Measurements from ENCODE around the gene C9orf43.
A peak's percentile ranks its signal among the peaks of the same experiment; 100 is the strongest.

Gene C9orf43

DNA sequence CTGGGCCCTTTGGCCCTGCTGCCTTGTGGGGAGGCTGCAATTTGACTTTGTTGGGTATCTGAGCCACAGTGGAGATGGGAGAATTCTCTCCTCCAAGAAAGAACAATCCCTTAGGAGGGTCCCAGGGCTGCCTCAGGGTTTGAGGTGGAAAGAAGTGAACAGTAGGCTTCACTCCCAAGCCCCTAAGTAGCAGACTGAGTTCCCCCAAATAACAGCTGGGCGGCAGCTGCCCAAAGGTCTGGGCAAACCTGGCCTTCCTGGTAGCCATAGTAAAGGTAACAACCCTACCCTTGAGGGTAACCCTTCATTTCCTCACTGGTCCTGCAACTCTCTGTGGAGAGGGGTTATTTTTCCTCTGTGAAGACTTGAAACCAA, 53.7 kb downstream of the C9orf43 start:
- peaks cover 4% of the 10 kb centered on the region for H3K9me3 Mint-ChIP-seq
- ATAC-seq, result no peak
- no peaks in the 10 kb centered on the region for H3K36me3 Mint-ChIP-seq
- H3K4me3 Mint-ChIP-seq, result no peak overlapping the region
- H3K4me1 Mint-ChIP-seq, result no peaks in the 10 kb centered on the region
- no peak overlapping the region for H3K27ac Mint-ChIP-seq
- H3K27me3 Mint-ChIP-seq, result no peaks in the 10 kb centered on the region

DNA sequence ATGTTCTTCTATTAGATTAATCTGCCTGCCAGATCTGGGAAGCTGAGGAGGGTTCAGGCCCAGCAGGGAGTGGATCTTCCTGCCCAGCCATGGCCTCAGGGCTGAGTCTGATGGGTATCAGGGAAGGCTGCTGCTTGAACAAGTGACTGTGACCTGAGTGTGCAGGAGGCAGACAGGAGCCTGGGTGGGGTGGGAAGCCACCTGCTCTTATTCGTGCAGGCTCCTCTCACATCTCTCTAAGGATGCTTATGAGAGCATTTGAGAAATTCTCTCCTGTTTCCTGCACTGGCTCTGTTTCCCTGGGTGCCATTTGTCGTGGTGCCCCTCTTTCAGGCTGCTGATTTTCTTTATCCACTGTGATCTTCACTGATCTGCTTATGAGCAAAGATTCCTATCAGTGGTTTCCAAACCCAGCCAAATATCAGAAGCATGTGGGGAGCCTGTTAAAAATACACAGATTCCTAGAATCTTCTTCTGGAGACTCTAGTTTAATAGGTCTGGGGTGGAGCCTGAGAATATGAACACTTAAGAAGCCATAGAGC, 55.1 kb downstream of the C9orf43 start:
- H3K36me3 Mint-ChIP-seq, result no peaks in the 10 kb centered on the region

DNA sequence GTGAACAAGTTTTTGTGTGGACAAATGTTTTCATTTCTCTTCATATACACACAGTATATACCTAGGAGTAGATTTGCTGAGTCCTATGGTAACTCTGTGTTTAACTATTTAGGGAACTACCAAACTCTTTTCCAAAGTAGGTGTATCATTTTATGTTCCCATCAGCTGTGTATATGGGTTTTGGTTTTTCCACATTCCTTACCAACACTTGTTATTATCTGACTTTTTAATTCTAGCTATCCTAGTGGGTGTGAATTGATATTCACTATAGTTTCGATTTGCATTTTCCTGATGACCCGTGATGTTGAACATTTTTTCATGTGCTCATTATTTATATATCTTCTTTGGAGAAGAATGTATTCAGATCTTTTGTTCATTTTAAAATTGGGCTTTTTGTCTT, 56.6 kb downstream of the C9orf43 start:
- no peak overlapping the region for H3K27ac Mint-ChIP-seq
- H3K4me3 Mint-ChIP-seq, result no peak overlapping the region
- no peaks in the 10 kb centered on the region for H3K27me3 Mint-ChIP-seq
- H3K36me3 Mint-ChIP-seq, result no peaks in the 10 kb centered on the region
- no peaks in the 10 kb centered on the region for H3K4me1 Mint-ChIP-seq
- H3K9me3 Mint-ChIP-seq, result peaks cover 4% of the 10 kb centered on the region
- ATAC-seq, result no peak

More for the DNA sequence above, 55.1 kb downstream of the C9orf43 start:
- no peaks in the 10 kb centered on the region for H3K4me1 Mint-ChIP-seq
- no peaks in the 10 kb centered on the region for H3K27me3 Mint-ChIP-seq
- no peak for ATAC-seq
- no peak overlapping the region for H3K27ac Mint-ChIP-seq
- no peak overlapping the region for H3K4me3 Mint-ChIP-seq
- peaks cover 4% of the 10 kb centered on the region for H3K9me3 Mint-ChIP-seq

DNA sequence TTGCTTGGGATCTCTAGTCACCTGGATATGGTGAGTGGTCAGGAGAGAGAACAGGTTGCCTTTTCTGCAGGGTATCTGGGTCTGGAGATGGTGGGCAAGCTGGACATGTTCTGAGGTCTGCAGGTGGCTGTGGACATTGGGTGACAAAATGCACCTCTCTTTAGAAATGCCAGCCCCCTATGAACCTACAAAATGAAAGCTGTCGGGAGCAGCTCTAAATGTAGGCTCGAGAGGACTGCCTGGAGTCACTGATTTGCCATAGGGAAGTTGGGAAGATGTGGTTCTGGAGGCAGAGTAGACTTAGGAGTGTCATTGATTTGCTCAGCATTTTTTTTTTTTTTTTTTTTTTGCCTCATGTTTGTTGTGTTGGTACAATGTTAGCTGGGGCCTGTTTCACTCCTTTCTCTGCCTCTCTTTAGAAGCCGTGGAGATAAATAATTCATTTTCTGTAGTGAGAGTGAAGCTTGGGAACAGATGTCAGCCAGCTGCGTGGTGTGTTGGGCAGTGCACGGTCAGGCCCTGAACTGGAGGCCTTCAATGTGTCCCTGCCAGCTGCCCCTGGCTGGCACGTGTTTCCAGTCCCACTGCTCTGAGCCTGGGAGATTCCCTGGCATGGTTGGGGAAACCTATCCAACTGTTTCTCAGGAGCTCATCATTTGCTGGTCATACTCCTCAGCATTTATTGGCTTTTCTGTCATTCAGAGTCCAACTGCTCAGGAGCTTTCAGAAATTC, 58.3 kb downstream of the C9orf43 start:
- H3K27ac Mint-ChIP-seq, result no peak overlapping the region
- ATAC-seq, result no peak
- no peaks in the 10 kb centered on the region for H3K36me3 Mint-ChIP-seq
- H3K27me3 Mint-ChIP-seq, result no peaks in the 10 kb centered on the region
- no peak overlapping the region for H3K4me3 Mint-ChIP-seq
- H3K9me3 Mint-ChIP-seq, result peaks cover 4% of the 10 kb centered on the region
- no peaks in the 10 kb centered on the region for H3K4me1 Mint-ChIP-seq

DNA sequence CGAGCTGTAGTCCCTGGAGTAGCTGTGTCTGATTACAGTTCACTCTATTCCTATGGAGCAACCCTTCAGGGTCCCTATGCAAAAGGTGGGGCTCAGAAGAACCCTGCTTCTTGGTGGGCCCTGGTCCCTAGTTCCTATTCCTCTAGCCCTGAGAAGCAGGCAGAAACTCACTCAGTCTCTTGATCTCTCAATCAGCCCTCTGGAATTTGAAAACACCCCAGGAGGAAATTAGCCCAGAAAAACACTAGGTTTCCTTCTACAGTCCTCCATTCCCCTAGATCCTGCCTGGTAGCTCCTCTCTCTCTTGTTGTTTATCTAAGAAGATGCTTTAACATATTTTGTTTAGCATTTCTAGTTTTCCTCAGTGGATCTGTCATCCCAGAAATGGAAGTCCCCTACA, 60.6 kb downstream of the C9orf43 start:
- H3K36me3 Mint-ChIP-seq, result no peaks in the 10 kb centered on the region
- no peaks in the 10 kb centered on the region for H3K4me1 Mint-ChIP-seq
- H3K9me3 Mint-ChIP-seq, result peaks cover 4% of the 10 kb centered on the region
- H3K27ac Mint-ChIP-seq, result no peak overlapping the region
- no peak overlapping the region for H3K4me3 Mint-ChIP-seq
- ATAC-seq, result no peak
- peaks cover 2% of the 10 kb centered on the region for H3K27me3 Mint-ChIP-seq

DNA sequence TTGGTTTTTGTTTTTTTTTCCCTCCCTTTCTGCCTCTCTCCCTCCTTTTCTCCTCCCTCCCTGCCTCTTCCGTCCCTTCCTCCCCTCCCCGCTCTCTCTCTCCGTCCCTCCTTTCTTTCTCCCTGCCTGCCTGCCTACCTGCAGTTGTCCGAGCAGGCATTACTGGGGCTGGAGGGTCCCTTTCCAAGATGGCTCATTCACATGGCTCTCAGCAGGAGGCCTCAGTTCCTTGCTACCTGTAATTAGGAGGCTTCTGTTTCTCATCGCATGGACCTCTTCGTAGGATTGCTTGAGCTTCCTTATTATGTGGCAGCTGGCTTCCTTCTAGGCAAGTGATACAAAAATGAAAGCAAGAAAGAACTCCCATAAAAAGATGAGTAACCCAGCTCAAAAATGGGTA, 61.0 kb downstream of the C9orf43 start:
- Mint-ChIP-seq H3K27me3 (peaks cover 6% of the 10 kb centered on the region), H3K4me3 (no peak overlapping the region), H3K36me3 (no peaks in the 10 kb centered on the region), H3K4me1 (no peaks in the 10 kb centered on the region), H3K27ac (no peak overlapping the region), H3K9me3 (peaks cover 4% of the 10 kb centered on the region)
- no peak for ATAC-seq

DNA sequence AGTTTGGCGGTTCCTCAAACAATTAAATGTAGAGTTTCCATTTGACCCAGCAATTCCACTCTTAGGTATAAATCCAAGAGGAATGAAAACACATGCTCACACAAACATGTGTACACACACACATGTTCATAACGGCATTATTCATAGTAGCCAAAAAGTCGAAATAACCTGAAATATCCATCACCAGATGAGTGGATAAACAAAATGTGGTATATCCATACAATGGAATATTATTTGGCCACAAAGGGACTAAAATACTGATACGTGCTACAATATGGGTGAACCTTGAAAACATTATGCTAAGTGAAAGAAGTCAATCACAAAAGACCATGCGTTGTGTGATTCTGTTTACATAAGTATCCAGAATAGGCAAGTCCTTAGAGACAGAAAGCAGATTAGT, 61.7 kb downstream of the C9orf43 start:
- Mint-ChIP-seq H3K4me1 (no peaks in the 10 kb centered on the region), H3K27me3 (peaks cover 13% of the 10 kb centered on the region), H3K4me3 (no peak overlapping the region), H3K27ac (no peak overlapping the region), H3K9me3 (peaks cover 4% of the 10 kb centered on the region), H3K36me3 (no peaks in the 10 kb centered on the region)
- no peak for ATAC-seq

DNA sequence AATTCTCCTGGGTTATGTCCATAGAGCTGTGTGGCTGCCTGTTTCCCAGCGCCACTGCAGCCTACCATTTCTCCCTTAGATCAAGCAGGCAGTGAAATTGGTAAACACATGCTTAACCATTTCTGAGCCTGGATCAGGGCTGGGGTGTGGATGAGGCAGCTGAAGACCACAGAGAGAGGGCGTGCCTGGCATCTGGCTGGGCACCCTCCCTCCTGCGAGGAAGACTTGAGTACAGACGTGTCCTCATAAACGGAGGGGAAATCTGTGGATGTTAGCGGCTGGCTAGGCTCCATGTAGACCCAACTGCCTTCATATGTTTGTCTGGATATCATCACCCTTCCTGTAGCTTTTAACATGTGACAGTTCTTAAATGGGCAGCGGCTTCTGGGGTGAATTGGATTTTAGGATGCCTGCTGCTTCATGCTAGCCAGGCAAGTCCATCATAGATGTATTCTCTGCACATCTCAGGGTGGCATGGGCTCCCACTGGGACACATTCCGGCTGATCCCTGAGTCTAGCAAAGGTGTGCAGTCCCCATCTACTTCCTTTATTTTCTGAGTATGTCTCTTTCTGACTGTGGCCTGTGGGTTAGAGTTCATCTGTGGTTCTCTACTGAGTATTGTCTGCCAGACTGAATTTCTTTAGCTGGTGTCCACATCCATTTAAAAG, 63.9 kb downstream of the C9orf43 start:
- peaks cover 33% of the 10 kb centered on the region for H3K27me3 Mint-ChIP-seq
- H3K9me3 Mint-ChIP-seq, result no peaks in the 10 kb centered on the region
- no peak overlapping the region for H3K4me3 Mint-ChIP-seq
- H3K27ac Mint-ChIP-seq, result no peak overlapping the region
- H3K4me1 Mint-ChIP-seq, result no peaks in the 10 kb centered on the region
- ATAC-seq, result no peak
- H3K36me3 Mint-ChIP-seq, result no peaks in the 10 kb centered on the region

DNA sequence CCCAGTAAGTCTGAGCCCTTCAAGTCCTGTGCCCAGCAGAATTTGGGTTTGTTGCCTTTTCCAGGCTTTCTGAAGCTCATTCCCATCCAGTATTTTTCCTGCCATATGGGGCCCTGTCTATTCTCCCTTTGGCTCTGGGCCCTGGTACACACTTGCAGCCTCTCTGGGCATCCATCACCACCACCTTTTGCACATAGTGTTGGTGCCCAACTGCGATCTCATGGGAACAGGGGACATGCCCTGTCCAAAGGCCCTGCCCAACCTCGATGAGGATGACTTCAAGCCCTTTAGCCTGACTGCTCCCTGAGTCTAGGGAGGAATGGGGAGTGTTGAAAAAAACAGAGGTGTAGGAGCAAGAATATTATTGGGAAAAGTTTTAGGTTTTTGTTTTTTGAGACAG, 64.5 kb downstream of the C9orf43 start:
- peaks cover 33% of the 10 kb centered on the region for H3K27me3 Mint-ChIP-seq
- no peak overlapping the region for H3K4me3 Mint-ChIP-seq
- H3K9me3 Mint-ChIP-seq, result no peaks in the 10 kb centered on the region
- H3K27ac Mint-ChIP-seq, result no peak overlapping the region
- ATAC-seq, result no peak
- H3K4me1 Mint-ChIP-seq, result no peaks in the 10 kb centered on the region
- H3K36me3 Mint-ChIP-seq, result no peaks in the 10 kb centered on the region

DNA sequence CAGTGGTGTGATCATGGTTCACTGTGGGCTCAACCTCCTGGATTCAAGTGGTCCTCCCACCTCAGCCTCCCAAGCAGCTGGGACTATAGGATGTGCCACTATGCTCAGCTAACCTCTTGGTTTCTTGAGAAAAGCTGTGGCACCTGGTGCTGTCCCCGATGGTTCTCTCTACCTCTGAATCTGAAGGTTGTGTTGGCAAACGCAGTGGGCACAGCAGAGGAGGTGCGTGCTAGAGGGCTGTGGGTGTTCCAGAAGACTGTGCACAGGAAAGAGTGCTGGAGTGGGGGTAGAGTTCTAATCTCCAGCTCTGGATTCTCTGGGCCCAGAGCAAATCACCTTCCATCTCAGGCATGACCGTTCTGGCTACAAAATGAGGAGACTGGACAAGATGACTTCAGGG, 65.4 kb downstream of the C9orf43 start:
- Mint-ChIP-seq H3K9me3 (no peaks in the 10 kb centered on the region), H3K4me1 (no peaks in the 10 kb centered on the region)

DNA sequence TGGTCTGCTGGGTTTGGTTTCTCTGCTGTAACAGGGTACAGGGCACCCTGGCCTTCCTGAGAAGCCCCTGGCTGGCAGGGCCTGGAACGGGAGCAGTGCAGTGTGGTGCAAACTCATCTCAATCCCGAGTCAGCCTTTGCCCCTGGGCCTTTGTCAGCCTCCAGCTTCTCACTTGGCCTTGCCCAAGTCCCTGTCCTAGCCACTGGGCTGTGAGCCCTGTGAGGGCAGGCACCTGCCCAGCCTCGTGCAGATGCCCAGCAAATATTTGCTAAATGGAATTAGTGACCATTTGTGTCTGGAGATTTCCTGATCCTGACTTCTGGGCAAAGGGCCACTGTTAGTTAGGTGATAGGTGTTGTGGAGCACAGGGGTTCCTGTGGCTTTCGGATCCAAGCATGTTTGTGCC, 66.0 kb downstream of the C9orf43 start:
- H3K36me3 Mint-ChIP-seq, result no peaks in the 10 kb centered on the region
- no peaks in the 10 kb centered on the region for H3K9me3 Mint-ChIP-seq
- ATAC-seq, result no peak
- no peak overlapping the region for H3K4me3 Mint-ChIP-seq
- no peak overlapping the region for H3K27ac Mint-ChIP-seq
- peaks cover 41% of the 10 kb centered on the region for H3K27me3 Mint-ChIP-seq
- H3K4me1 Mint-ChIP-seq, result no peaks in the 10 kb centered on the region

More for the DNA sequence above, 65.4 kb downstream of the C9orf43 start:
- no peak for ATAC-seq
- peaks cover 37% of the 10 kb centered on the region for H3K27me3 Mint-ChIP-seq
- H3K4me3 Mint-ChIP-seq, result no peak overlapping the region
- H3K36me3 Mint-ChIP-seq, result no peaks in the 10 kb centered on the region
- H3K27ac Mint-ChIP-seq, result no peak overlapping the region

DNA sequence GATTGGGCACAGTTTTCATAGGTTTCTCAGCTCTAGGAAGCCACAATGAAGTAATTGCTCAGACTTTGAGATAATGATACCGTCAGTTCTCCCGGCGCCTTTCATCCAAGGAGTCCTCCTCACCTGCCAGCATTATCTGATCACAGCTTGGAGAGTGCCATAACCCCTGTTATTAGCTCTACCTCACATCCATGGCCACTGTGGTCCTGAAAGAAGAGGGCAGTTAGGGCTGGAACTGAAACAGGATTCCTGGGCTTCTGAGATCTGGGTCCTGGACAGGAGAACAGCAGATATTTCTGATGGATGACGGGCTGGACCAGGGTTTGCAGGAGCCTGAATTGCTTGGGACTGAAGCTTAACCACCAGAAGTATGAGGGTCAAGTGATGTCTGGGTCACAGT, 66.5 kb downstream of the C9orf43 start:
- H3K9me3 Mint-ChIP-seq, result no peaks in the 10 kb centered on the region
- no peak overlapping the region for H3K27ac Mint-ChIP-seq
- ATAC-seq, result no peak
- H3K4me3 Mint-ChIP-seq, result no peak overlapping the region
- no peaks in the 10 kb centered on the region for H3K4me1 Mint-ChIP-seq
- peaks cover 41% of the 10 kb centered on the region for H3K27me3 Mint-ChIP-seq
- no peaks in the 10 kb centered on the region for H3K36me3 Mint-ChIP-seq

DNA sequence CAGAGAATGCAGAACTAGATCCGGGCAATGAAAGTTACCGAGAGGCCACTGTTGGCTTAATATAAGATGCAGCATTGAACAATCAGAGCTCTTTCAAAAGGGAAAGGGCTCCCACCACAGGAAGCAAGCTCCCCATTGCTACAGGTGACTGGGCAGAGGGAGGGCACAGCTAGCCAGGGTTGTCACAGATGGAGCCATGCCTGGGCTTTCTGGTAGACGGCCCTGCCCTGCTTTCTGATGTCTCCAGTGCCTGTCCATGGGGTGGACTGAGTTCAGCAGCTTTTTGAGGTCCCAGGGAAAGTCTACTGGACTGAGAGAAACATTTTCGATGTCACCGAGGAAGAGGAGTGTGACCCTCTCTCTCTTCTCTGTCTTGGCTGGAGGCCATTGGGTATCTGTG, 67.1 kb downstream of the C9orf43 start:
- H3K27ac Mint-ChIP-seq, result peak overlapping the region; percentile 54
- no peak for ATAC-seq
- no peaks in the 10 kb centered on the region for H3K36me3 Mint-ChIP-seq
- H3K9me3 Mint-ChIP-seq, result no peaks in the 10 kb centered on the region
- H3K4me3 Mint-ChIP-seq, result no peak overlapping the region
- no peaks in the 10 kb centered on the region for H3K4me1 Mint-ChIP-seq
- H3K27me3 Mint-ChIP-seq, result peaks cover 41% of the 10 kb centered on the region

DNA sequence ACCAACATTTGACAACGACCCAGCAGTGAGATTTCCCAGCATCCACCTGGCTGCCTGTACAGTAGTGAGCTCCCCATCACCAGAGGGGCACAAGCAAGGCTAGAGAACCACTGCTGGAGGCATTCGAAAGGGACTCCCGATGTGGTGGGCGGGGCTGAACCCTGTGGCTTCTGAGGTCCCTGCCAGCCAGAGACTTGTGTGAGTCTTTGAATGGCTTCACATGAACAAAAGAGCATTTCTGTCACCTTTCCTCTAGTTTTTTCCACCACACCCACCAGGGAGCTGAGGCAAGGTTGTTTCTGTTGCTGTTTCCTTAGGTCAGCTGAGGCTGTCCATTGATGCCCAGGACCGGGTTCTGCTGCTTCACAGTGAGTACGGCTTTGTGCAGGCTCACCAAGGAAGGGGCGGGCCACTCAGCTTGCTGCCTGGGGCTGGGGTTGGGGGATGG, 68.7 kb downstream of the C9orf43 start:
- Mint-ChIP-seq H3K9me3 (no peaks in the 10 kb centered on the region), H3K27ac (no peak overlapping the region)
- no peak for ATAC-seq

More for the DNA sequence above, 68.7 kb downstream of the C9orf43 start:
- no peaks in the 10 kb centered on the region for H3K4me1 Mint-ChIP-seq
- no peaks in the 10 kb centered on the region for H3K36me3 Mint-ChIP-seq
- peaks cover 41% of the 10 kb centered on the region for H3K27me3 Mint-ChIP-seq
- no peak overlapping the region for H3K4me3 Mint-ChIP-seq
